H1 (cell line): ENCODE results near the gene ASF1B. TPM values are rescaled to one million over a fixed set of nuclear protein-coding genes. Genes with fewer than 3 reads are reported as not detected.

Source experiments
- CTCF ChIA-PET: fragments of 300-600 bp; sonication (Branson Sonifier 250); formaldehyde crosslinking; loops from one replicate; lab custom pipeline; 2021; ENCODE audit not compliant: partially characterized antibody; lab: Charles Lee
- POLR2A ChIA-PET: fragments of 300-600 bp; sonication (Branson Sonifier 250); formaldehyde crosslinking; loops from one replicate; lab custom pipeline; 2021; ENCODE audit warnings: inconsistent platforms; ENCODE audit not compliant: partially characterized antibody; lab: Charles Lee
- DNase-seq, 2 experiments: peaks; one replicate each; pipeline versions ENCODE4 v3.0.0 to v3.0.0-alpha.2; 2010 to 2022; ENCODE audit warnings: low spot score in 2 of 2, low read depth in 1 of 2, mixed read lengths in 1 of 2
- FAIRE-seq: peaks from 2 replicates; lab custom pipeline; 2011; peaks lifted over from hg19 to GRCh38; lab: Jason Lieb, UNC
- H2AFZ ChIP-seq: 2 replicates; pipeline ENCODE4 v1.8.1; 2012; ENCODE audit warnings: low read length, inconsistent platforms
- H2AK5ac ChIP-seq: 2 replicates; pipeline ENCODE4 v1.6.1; 2013; ENCODE audit warnings: low read depth, low read length
- H2BK120ac ChIP-seq: replicated peaks from 2 replicates; pipeline ENCODE3; 2013; ENCODE audit warnings: low read depth, low read length, inconsistent platforms
- H2BK12ac ChIP-seq: 2 replicates; pipeline ENCODE4 v1.6.1; 2013; ENCODE audit warnings: low read depth, low read length
- H2BK15ac ChIP-seq: 2 replicates; pipeline ENCODE4 v1.6.1; 2013; ENCODE audit warnings: low read length
- H2BK20ac ChIP-seq: 2 replicates; pipeline ENCODE4 v1.6.1; 2013; ENCODE audit warnings: low read length
- H2BK5ac ChIP-seq: 2 replicates; pipeline ENCODE4 v1.6.1; 2013; ENCODE audit warnings: low read depth, low read length
- H3K14ac ChIP-seq: 2 replicates; pipeline ENCODE4 v1.6.1; 2013; ENCODE audit warnings: inconsistent platforms; ENCODE audit not compliant: insufficient read length
- H3K18ac ChIP-seq: 2 replicates; pipeline ENCODE4 v1.6.1; 2013; ENCODE audit warnings: low read length; ENCODE audit errors: extremely low read depth
- H3K23ac ChIP-seq: 2 replicates; pipeline ENCODE4 v1.6.1; 2013; ENCODE audit warnings: inconsistent platforms; ENCODE audit not compliant: insufficient read length
- H3K23me2 ChIP-seq: 2 replicates; pipeline ENCODE4 v1.6.1; 2013; ENCODE audit warnings: low read depth, low read length
- H3K27ac ChIP-seq: 2 replicates; pipeline ENCODE4 v1.6.1; 2011; ENCODE audit warnings: low read depth, low read length, inconsistent platforms
- H3K27me3 ChIP-seq, 4 experiments: replicated peaks in 1 of 4; 1 replicate in 1 of 4; 2 replicates in 3 of 4; pipeline versions ENCODE4 v1.6.1 to v1.8.1; 2011 to 2013; ENCODE audit warnings: low read length in 3 of 4, mild to moderate bottlenecking in 3 of 4, inconsistent platforms in 2 of 4, mixed read lengths in 2 of 4, moderate library complexity in 1 of 4; ENCODE audit not compliant: control insufficient read depth in 3 of 4, insufficient read depth in 3 of 4; ENCODE audit errors: extremely low read depth in 1 of 4
- H3K36me3 ChIP-seq, 4 experiments: 2 replicates each; pipeline versions ENCODE4 v1.6.1 to v1.8.1; 2011 to 2013; ENCODE audit warnings: mild to moderate bottlenecking in 4 of 4, low read length in 3 of 4, moderate library complexity in 2 of 4, control low read depth in 1 of 4, inconsistent platforms in 1 of 4; ENCODE audit not compliant: insufficient read depth in 4 of 4, control insufficient read depth in 2 of 4
- H3K4ac ChIP-seq: replicated peaks from 2 replicates; pipeline ENCODE3; 2013; ENCODE audit warnings: low read length, low read depth, mixed read lengths, inconsistent platforms; ENCODE audit not compliant: insufficient read length
- H3K4me1 ChIP-seq, 4 experiments: replicated peaks in 1 of 4; 1 replicate in 1 of 4; 2 replicates in 3 of 4; pipeline versions ENCODE4 v1.6.1 to v1.8.1; 2011 to 2013; ENCODE audit warnings: low read length in 3 of 4, inconsistent platforms in 2 of 4, mixed read lengths in 1 of 4; ENCODE audit not compliant: insufficient read depth in 4 of 4, control insufficient read depth in 3 of 4
- H3K4me2 ChIP-seq, 2 experiments: 2 replicates each; pipeline versions ENCODE4 v1.6.1 to v1.8.1; 2011 to 2013; ENCODE audit warnings: low read depth in 2 of 2, low read length in 2 of 2, control low read depth in 1 of 2, inconsistent platforms in 1 of 2, mild to moderate bottlenecking in 1 of 2; ENCODE audit not compliant: insufficient read depth in 1 of 2
- H3K4me3 ChIP-seq, 4 experiments: fragments of 200-600, 300-600 bp in 1 of 4; sonication (generic), shearing (Covaris generic), sonication (Bioruptor Twin) in 1 of 4; 2 replicates each; pipeline versions ENCODE4 v1.5.1 to v1.8.1; 2011 to 2016; ENCODE audit warnings: low read length in 4 of 4, low read depth in 3 of 4, control low read depth in 2 of 4, inconsistent platforms in 2 of 4, mild to moderate bottlenecking in 2 of 4, mixed read lengths in 1 of 4, moderate library complexity in 1 of 4; ENCODE audit not compliant: insufficient read depth in 2 of 4; ENCODE audit errors: extremely low read depth in 1 of 4
- H3K56ac ChIP-seq: replicated peaks from 2 replicates; pipeline ENCODE3; 2013; ENCODE audit warnings: low read depth, mild to moderate bottlenecking, mixed read lengths, low read length, inconsistent platforms; ENCODE audit not compliant: insufficient read length
- H3K79me1 ChIP-seq: 2 replicates; pipeline ENCODE4 v1.6.1; 2013; ENCODE audit warnings: low read depth, low read length, control low read depth
- H3K79me2 ChIP-seq, 2 experiments: 2 replicates each; pipeline versions ENCODE4 v1.6.1 to v1.8.1; 2012 to 2013; ENCODE audit warnings: low read length in 2 of 2, mild to moderate bottlenecking in 2 of 2, inconsistent platforms in 1 of 2; ENCODE audit not compliant: insufficient read depth in 2 of 2, control insufficient read depth in 1 of 2
- H3K9ac ChIP-seq, 4 experiments: replicated peaks in 1 of 4; 1 replicate in 1 of 4; 2 replicates in 3 of 4; pipeline versions ENCODE4 v1.6.1 to v1.8.1; 2011 to 2013; ENCODE audit warnings: low read depth in 3 of 4, low read length in 3 of 4, control low read depth in 2 of 4, mild to moderate bottlenecking in 2 of 4, moderate library complexity in 2 of 4, inconsistent platforms in 1 of 4; ENCODE audit errors: extremely low read depth in 1 of 4
- H3K9me3 ChIP-seq, 2 experiments: 2 replicates each; pipeline versions ENCODE4 v1.6.1 to v1.8.1; 2012 to 2013; ENCODE audit warnings: mild to moderate bottlenecking in 2 of 2, moderate library complexity in 2 of 2, control low read depth in 1 of 2, inconsistent platforms in 1 of 2, low read depth in 1 of 2, low read length in 1 of 2, mixed read lengths in 1 of 2; ENCODE audit not compliant: insufficient read depth in 2 of 2
- H4K20me1 ChIP-seq, 2 experiments: replicated peaks in 1 of 2; 2 replicates each; pipeline versions ENCODE3 to v1.8.1; 2011 to 2013; ENCODE audit warnings: inconsistent platforms in 2 of 2, low read length in 2 of 2, mild to moderate bottlenecking in 1 of 2; ENCODE audit not compliant: insufficient read depth in 2 of 2, control insufficient read depth in 1 of 2
- H4K5ac ChIP-seq: 2 replicates; pipeline ENCODE4 v1.6.1; 2013; ENCODE audit warnings: low read length, low read depth, mixed read lengths, inconsistent platforms; ENCODE audit not compliant: insufficient read length
- H4K8ac ChIP-seq: 2 replicates; pipeline ENCODE4 v1.8.0; 2013; ENCODE audit warnings: mild to moderate bottlenecking, moderate library complexity, low read length, inconsistent platforms; ENCODE audit not compliant: insufficient read depth; ENCODE audit errors: extremely low read depth
- H4K91ac ChIP-seq: replicated peaks from 2 replicates; pipeline ENCODE3; 2013; ENCODE audit warnings: low read length, mixed read lengths, inconsistent platforms; ENCODE audit not compliant: insufficient read length
- EZH2 ChIP-seq: fragments of 200-600 bp; sonication (generic); IDR thresholded peaks from 2 replicates; pipeline ENCODE4 v1.7.1; 2012; ENCODE audit warnings: low read depth, mild to moderate bottlenecking, moderate library complexity, low read length, inconsistent platforms; ENCODE audit not compliant: severe bottlenecking
- GTF2F1 ChIP-seq: IDR thresholded peaks from 2 replicates; pipeline ENCODE4 v1.6.1; 2012; ENCODE audit warnings: low read depth, low read length, improper control_type of control experiment, borderline replicate concordance
- JUND ChIP-seq: IDR thresholded peaks from 2 replicates; pipeline ENCODE4 v1.6.1; 2011; ENCODE audit warnings: mild to moderate bottlenecking, improper control_type of control experiment, low read length
- POU5F1 ChIP-seq: IDR thresholded peaks from 2 replicates; pipeline ENCODE4 v1.6.1; 2011; ENCODE audit warnings: low read depth, mild to moderate bottlenecking, low read length, moderate library complexity
- RAD21 ChIP-seq, 2 experiments: IDR thresholded peaks in 1 of 2; conservative IDR thresholded peaks in 1 of 2; 2 replicates each; pipeline ENCODE4 v1.6.1; 2011; ENCODE audit warnings: low read depth in 2 of 2, low read length in 2 of 2, improper control_type of control experiment in 1 of 2, inconsistent platforms in 1 of 2, mild to moderate bottlenecking in 1 of 2, moderate library complexity in 1 of 2
- RNF2 ChIP-seq: fragments of 200-900, 300-1000 bp; sonication (generic); IDR thresholded peaks from 2 replicates; pipeline ENCODE4 v1.7.1; 2016; ENCODE audit warnings: borderline replicate concordance, low read depth, mild to moderate bottlenecking, antibody characterized with exemption, low read length; ENCODE audit not compliant: poor library complexity, severe bottlenecking; ENCODE audit errors: missing control alignments
- WGBS, 2 experiments: shearing (Covaris generic) in 1 of 2; methylation state at CpG; one replicate each; pipeline versions ENCODE4 v1.1.6 to v1.1.7; 2013 to 2015; ENCODE audit warnings: low lambda C conversion rate in 2 of 2, mixed read lengths in 2 of 2, inconsistent platforms in 1 of 2, low coverage in 1 of 2, missing lambda C conversion rate in 1 of 2; ENCODE audit not compliant: insufficient replicate concordance in 2 of 2, insufficient coverage in 1 of 2, insufficient read length in 1 of 2; ENCODE audit errors: extremely low coverage in 1 of 2, missing lambda C conversion rate in 1 of 2; 5-methylcytosine and 5-hydroxymethylcytosine counted together
- polyA plus RNA-seq, 7 experiments: library from polyadenylated mRNA; depleted of rRNA in 3 of 7; stranded (reverse) in 5 of 7; unstranded in 2 of 7; fragments of >200 nt in 5 of 7; fragments of 200-250 nt in 2 of 7; gene quantifications; 1 replicate in 5 of 7; 2 replicates in 1 of 7; 4 replicates in 1 of 7; pipeline versions ENCODE4 v1.2.1 to v1.2.3, GENCODE V29; 2011 to 2013; ENCODE audit warnings: missing spikeins in 2 of 7, mixed read lengths in 2 of 7
- total RNA-seq: library from RNA; stranded (reverse); fragmentation: NEBNext Ultra II Directional; extraction: Animal tissue kit (Norgen Biotek cat#: 25700); gene quantifications from 2 replicates; pipeline ENCODE4 v1.2.1, GENCODE V29; 2021

ASF1B gene
- total and polyA plus RNA-seq, 2 of the 8 experiments (the other 6 are each of a cell fraction or from before 2014, with no cell fraction given): 32.6 to 59.2 TPM

DNA sequence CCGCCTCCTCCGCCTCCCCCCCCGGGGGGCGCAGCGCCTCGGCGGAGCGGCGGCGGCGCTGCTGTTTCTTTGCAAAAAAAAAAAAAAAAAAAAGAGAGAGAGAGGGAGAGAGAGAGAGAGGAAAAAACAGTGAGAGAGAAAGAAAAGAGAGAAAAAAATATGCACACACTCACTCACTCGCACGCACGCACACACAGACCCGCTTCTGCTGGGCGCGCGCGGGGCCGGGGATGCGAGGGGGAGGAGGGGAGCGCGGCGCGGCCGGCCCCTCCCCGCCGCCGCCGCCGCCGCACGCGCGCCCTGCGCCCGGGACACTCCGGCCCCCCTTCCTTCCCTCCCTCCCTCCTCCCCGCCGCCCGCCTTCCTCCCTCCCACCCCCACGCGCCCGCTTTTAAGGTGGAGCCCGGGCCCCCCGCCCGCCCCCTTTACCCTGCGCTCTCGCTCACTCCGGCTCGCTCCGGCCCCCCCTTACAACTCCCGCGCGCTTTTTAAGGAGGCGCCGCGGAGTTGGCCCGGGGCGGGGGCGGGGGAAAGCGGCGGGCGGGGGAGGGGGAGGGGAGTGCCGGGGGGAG lies 45.8 kb downstream of the ASF1B start, which contains the start of gene SAMD1:
TSS of gene SAMD1 (minus strand) at position 243 of the 572 bp plus-strand sequence.
- no peak within 1 kb of the TSS for H3K27ac ChIP-seq
- no peak within 1 kb of the TSS for H3K14ac ChIP-seq
- peak within 1 kb of the TSS; percentile 57; the same call in 1 of the 2 replicates for H4K8ac ChIP-seq
- H2AFZ ChIP-seq: no peak within 1 kb of the TSS
- peak within 1 kb of the TSS; percentile 56 to 83 (median 71) for H3K4me3 ChIP-seq
- no peak within 1 kb of the TSS; the same call in 1 of the 2 replicates for H3K18ac ChIP-seq
- H3K36me3 ChIP-seq: peaks cover 0 to 13% (median 4%) of the 10 kb centered on the region in 4 experiments; a peak in 3 of 8 replicates
- H2AK5ac ChIP-seq: no peak within 1 kb of the TSS
- no peak within 1 kb of the TSS for H4K91ac ChIP-seq
- TF ChIP-seq RNF2 (no peak), EZH2 (no peak), JUND (no peak), GTF2F1 (no peak), RAD21 (IDR thresholded peaks at IDR 0.05 in 1 of 2, conservative IDR thresholded peaks at IDR 0.05 in 1 of 2; ENCODE audit: low read depth in 2 of 2, low read length in 2 of 2) (no peak), POU5F1 (no peak)
- no peak within 1 kb of the TSS for H3K4ac ChIP-seq
- H2BK12ac ChIP-seq: no peak within 1 kb of the TSS
- H3K23ac ChIP-seq: no peak within 1 kb of the TSS
- no peak within 1 kb of the TSS for H2BK15ac ChIP-seq
- DNase-seq (peak in 1 of 2 experiments; percentile 67), FAIRE-seq (no peak)
- ChIA-PET POLR2A (interaction anchor here (1.1 to 1.7 kb wide), 3 partner anchors 19 to 46 kb away, joined by 3 to 6 read pairs (median 5); partner anchors contain the start of gene ASF1B), CTCF (interaction anchor here (1.0 to 1.6 kb wide), 4 partner anchors 20 to 25 kb away, joined by 3 to 11 read pairs (median 6); a partner anchor contains a TSS)
- no peaks in the 10 kb centered on the region for H3K79me1 ChIP-seq
- H3K79me2 ChIP-seq: no peaks in the 10 kb centered on the region
- peaks cover 4 to 6% of the 10 kb centered on the region in 2 experiments for H4K20me1 ChIP-seq
- no CpG with 5 or more reads among the region's 65 CpGs for WGBS, 2 experiments
- H3K9ac ChIP-seq: peak within 1 kb of the TSS; percentile 13 to 73 (median 26); a peak in 4 of 7 replicates
- H3K27me3 ChIP-seq: peaks cover 0 to 6% (median 2%) of the 10 kb centered on the region in 4 experiments; a peak in 4 of 7 replicates
- H3K56ac ChIP-seq: peak within 1 kb of the TSS; percentile 30
- peaks cover 8% of the 10 kb centered on the region in 2 experiments; a peak in 3 of 4 replicates for H3K9me3 ChIP-seq
- H3K4me1 ChIP-seq: peaks cover 3 to 5% (median 4%) of the 10 kb centered on the region in 4 experiments
- peaks cover 11% of the 10 kb centered on the region for H3K23me2 ChIP-seq
- H3K4me2 ChIP-seq: peak within 1 kb of the TSS; percentile 74 to 80
- no peak within 1 kb of the TSS for H2BK120ac ChIP-seq
- no peak within 1 kb of the TSS for H2BK5ac ChIP-seq
- no peak within 1 kb of the TSS for H2BK20ac ChIP-seq
- H4K5ac ChIP-seq: peak within 1 kb of the TSS; percentile 22
